HG03135 (cell line): Measurements from ENCODE around the gene RABGEF1.
"Not testable (repeated sequence)": the region's sequence is repeated elsewhere in the genome, so short reads cannot be mapped to it uniquely, and the experiment has no call there.

Experiments used
- ATAC-seq: cut with Tn5 transposase; IDR thresholded peaks from one replicate; pipeline ENCODE4 v1.9.1; 2021; ENCODE audit warnings: mild to moderate bottlenecking, moderate library complexity; ENCODE audit not compliant: unreplicated experiment

RABGEF1 gene

DNA sequence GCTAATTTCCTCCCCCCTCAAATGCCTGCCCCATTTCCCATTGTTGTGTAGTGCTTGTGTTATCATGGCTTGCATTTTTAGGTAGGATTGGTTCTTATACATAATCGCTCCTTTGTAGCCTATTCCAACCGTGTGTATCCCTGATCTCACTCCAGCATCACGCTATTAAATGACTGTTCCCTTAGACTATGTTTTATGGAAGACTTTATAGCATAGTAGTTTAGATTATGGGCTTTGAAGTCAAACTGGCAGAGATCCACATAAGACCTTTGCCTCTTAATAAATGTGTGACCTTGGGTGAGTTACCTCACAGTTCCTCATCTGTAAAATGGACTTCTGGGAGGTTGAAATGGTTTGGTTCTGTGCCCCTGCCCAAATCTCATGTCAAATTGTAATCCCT is 5.4 kb upstream of the RABGEF1 start:
- ATAC-seq, result no peak

GRCh38 chr7:66735850-66736249 is 4.7 kb upstream of the RABGEF1 start:
- no peak for ATAC-seq

- no peak for ATAC-seq
Observed at GRCh38 chr7:66736892-66737291, 3.6 kb upstream of the RABGEF1 start.

GRCh38 chr7:66737667-66738066 is 2.9 kb upstream of the RABGEF1 start:
- no peak for ATAC-seq

- ATAC-seq, result no peak
Observed at GRCh38 chr7:66739477-66739876, 1.1 kb upstream of the RABGEF1 start.

DNA sequence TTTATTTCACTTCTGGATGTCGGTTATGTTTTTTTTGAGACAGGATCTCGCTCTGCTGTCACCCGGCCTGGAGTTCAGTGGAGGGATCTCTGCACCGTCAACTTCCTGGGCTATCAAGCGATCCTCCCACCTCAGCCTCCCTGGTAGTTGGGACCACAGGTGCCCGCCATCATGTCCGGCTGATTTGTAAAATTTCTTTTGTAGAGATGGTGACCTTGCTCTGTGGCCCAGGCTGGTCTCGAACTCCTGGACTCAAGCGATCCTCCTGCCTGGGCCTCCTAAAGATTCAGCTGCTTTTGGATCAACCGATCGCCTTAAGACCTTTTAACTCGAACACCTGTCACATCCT is 606 bp upstream of the RABGEF1 start:
- peak; percentile 1 for ATAC-seq

DNA sequence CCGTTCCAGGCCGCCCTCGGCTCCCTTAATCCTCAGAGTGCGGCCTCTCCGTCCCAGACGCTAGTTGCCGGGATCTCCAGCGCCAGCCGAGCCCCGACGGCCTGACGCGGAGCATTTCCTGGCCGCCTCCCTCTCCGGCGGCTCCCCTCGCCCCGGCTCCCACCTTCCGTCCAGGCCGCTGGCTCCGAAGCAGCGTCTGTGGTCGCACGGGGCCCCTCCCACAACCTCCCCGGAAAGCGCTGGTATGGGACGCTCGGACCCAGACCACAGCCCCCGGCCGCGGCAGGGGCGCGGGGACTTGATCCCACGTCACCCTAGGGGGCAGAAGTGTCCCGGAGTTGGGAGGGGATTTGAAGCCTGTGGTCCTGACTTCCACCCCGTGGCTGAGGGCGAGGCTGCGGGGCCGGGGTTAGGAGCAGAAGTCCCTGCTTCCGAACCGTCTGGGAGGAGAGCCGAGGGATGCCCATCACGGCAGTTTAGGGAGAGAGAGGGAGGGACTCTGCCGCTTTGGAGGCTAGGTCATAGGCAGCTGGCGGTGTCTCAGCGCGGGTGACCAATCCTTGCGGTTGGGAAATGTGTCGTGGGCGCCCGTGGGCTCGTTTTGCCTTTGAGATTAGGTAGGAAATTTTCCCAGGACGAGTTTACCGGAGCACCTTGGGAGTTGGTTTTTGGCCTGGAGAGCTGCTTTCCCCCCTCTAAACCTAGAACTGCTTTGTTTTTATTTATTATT is 612 bp downstream of the RABGEF1 start:
- ATAC-seq, result peak; percentile 39

DNA sequence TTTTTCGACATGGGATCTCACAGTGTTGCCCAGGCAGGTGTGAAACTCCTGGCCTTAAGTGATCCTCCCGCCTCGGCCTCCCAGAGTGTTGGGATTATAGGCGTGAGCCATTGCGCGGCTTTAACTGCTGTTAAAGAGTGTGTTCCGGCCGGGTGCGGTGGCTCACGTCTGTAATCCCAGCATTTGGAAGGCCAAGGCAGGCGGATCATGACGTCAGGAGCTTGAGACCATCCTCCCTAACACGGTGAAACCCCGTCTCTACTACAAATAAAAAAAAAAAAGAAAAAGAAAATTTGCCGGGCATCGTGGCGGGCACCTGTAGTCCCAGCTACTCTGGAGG is 1.1 kb downstream of the RABGEF1 start:
- ATAC-seq, result no peak

DNA sequence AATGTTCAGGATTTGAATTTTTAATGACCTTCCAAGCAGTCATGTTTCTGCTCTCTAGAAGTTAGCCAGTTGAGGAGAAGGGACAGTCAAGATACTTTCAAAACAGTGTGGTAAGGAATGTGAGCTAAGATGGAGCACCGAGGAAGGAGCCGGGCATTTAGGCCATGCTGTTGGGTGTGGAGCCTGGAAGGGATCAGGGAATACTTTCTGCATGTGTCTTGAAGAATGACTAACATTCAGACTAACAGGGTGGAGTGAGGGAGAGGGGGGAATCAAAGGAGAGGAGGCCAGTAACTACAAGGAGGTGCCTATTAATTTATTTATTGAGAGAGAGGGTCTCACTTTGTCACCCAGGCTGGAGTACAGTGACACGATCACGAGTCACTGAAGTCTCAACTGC is 1.8 kb downstream of the RABGEF1 start:
- ATAC-seq, result not testable (repeated sequence)

DNA sequence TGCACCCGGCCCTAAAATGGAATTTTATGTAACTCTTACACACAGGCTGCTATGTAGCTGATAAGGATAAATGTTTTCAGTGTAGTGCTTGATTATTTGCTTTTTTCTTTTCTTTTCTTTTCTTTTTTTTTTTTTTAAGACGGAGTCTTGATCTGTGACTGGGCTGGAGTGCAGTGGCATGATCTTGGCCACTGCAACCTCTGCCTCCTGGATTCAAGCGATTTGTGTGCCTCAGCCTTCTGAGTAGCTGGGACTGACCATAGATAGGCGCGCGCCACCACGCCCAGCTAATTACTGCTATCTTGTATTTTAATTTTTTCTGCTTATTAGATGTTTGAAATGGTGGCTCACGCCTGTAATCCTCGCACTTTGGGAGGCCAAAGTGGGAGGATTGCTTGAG is 3.4 kb downstream of the RABGEF1 start:
- no peak for ATAC-seq

DNA sequence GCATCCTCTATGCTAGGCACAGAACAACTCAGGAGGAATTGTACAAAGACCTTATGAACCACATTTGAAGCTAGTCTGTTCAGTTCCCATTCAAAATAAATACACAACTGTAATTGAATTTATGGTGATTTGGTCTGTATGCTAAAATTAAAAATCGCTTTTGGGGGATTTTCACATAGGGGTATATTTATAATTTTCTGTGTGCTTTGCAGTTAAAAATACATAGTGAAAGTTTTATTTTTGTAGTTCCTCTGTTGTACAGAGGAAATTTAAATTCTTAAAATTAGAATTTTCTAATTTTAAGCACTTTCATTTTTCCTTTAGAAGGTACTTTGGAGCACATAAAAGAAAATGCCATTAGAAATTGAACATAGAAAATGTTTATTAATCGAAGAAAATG is 6.9 kb downstream of the RABGEF1 start:
- no peak for ATAC-seq

DNA sequence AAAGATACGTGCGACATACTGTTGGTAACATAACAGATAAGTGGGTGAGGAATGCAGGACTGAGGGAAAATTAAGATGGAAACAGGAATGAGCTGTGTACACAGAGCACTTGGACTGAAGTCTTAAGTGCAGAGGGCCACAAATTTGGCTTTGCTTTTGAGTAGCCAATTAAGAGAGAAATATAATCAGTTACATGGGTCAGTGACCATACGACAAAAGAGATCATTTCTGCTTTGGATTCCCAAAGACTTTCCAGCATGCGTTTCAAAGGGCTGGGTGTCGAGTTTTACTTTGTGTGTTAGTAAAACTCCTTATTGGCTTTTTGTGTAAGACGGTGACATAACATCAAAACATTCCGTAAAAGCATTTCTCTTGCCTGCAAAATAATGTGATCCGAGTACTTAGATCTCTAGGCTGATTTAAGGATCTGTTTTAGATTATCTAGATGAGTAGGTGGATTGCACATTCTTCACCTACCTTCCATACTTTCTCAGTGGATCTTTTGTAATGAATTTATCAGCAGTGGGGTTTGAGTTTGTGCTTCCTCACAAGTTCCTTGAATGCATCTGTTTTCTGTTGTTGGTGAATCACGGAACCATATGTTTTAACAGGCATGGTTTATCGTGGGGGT is 7.5 kb downstream of the RABGEF1 start:
- no peak for ATAC-seq

- ATAC-seq, result no peak
Observed at GRCh38 chr7:66748791-66749190, 8.3 kb downstream of the RABGEF1 start.

DNA sequence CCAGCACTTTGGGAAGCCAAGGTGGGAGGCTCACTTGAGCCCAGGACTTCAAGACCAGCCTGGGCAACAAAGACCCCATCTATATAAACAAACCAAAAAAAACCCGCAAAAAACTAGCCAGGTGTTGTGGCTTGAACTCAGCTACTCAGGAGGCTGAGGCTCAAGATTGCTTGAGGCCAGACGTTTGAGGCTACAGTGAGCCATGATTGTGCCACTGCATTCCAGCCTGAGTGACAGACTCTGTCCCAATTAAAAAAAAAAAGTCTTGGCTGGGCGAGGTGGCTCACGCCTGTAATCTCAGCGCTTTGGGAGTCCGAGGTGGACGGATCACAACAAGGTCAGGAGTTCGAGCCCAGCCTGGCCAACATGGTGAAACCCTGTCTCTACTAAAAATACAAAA is 11.4 kb downstream of the RABGEF1 start:
- ATAC-seq, result no peak

- no peak for ATAC-seq
Observed at GRCh38 chr7:66754541-66754940, 14.0 kb downstream of the RABGEF1 start.

DNA sequence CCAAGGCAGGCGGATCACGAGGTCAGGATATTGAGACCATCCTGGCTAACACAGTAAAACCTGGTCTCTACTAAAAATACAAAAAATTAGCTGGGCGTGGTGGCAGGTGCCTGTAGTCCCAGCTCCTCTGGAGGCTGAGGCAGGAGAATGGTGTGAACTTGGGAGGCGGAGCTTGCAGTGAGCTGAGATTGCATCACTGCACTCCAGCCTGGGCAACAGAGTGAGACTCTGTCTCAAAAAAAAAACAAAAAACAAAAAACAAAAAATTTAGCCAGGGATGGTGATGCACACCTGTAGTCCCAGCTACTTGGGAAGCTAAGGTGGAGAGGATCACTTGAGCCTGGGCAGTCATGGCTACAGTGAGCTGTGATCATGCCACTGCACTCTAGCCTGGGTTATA is 14.5 kb downstream of the RABGEF1 start:
- ATAC-seq, result not testable (repeated sequence)

- ATAC-seq, result not testable (repeated sequence)
Observed at GRCh38 chr7:66756227-66756626, 15.7 kb downstream of the RABGEF1 start.

DNA sequence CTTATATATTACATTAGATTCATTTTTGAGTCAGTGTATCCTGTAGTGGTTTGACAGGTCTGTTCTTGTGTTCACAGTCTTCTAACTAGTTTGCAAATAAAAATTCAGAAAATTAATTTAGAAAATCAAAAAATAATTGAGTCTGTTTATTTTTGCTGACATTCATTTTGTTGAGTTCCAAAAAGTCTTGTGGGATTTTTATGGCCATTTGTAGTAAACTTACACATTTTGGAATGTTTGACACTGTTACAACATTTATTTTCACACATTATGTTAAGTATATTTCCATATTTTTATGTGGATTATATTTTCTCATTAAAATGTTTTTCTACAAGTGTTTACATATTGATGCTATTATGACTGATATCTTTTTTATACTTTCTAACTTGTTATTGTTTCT is 16.4 kb downstream of the RABGEF1 start:
- no peak for ATAC-seq

- ATAC-seq, result no peak
Observed at GRCh38 chr7:66757939-66758338, 17.4 kb downstream of the RABGEF1 start.

GRCh38 chr7:66758950-66759628 is 18.6 kb downstream of the RABGEF1 start:
- no peak for ATAC-seq

DNA sequence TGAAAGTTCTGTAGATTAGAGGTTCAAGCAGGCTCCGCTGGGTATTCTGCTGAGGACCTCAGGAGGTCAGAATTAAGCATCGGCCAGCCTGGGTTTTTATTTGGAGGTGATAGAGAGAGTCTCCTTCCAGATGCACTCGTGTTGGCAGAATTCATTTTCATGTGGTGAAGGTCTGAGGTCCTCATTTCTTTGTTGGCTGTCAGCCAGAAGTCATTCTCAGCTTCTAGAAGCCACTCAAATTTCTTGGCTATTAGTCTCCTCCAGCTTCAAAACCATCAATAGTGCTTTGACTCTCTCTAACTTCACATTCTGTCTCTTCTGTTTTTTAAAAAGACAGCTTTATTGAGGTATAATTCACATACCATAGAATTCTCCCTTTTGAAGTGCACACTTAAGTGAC is 22.6 kb downstream of the RABGEF1 start:
- ATAC-seq, result not testable (repeated sequence)

DNA sequence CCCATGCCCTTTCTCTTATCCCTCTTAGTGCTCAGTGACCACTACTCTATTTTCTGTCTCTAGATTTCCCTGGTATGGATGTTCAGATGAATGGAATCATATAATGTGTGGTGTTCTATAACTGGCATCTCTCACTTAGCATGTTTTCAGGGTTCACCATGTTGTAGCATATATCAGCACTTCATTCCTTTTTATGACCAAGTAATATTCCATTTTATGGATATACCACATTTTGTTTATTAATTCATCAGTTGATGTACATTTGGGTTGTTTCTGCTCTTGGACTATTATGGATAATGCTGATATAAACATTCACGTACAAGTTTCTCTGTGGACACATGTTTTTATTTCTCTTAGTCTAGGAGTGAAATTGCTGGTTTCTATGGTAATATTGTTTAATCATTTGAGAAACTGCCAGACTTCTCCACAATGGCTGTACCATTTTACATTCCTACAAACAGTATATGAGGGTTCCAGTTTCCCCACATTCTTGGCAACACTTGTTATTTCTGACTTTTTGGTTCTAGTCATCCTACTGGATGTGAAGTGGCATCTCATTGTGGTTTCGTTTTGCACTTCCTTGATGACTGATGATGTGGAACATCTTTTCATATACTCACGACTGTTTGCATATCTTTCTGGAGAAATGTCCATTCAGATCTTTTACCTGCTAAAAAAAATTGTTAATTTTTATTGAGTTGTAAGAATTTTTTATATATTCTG is 23.3 kb downstream of the RABGEF1 start:
- ATAC-seq, result not testable (repeated sequence)
